Tibial nerve (tissue), 4 donors: Measurements from ENCODE around the gene AHCYL2. TPM values are rescaled to one million over a fixed set of nuclear protein-coding genes. Genes with fewer than 3 reads are reported as not detected.
"Not testable (repeated sequence)": the region's sequence is repeated elsewhere in the genome, so short reads cannot be mapped to it uniquely, and the experiment has no call there.

Experiments
- DNase-seq, 2 donors: peaks; one replicate each; pipeline ENCODE4 v3.0.0-alpha.2; 2019; ENCODE audit warnings: low spot score in 2 of 2
- H3K27ac ChIP-seq, 4 donors: fragments of 200-600 bp; sonication (generic) in 3 of 4; one replicate each; pipeline ENCODE4 v1.5.1; 2017 to 2019; ENCODE audit warnings: mild to moderate bottlenecking in 1 of 4
- H3K27me3 ChIP-seq, 2 donors: fragments of 200-600 bp; sonication (generic) in 1 of 2; one replicate each; pipeline versions ENCODE4 v1.5.1 to v1.6.0; 2017 to 2019
- H3K36me3 ChIP-seq, 3 donors: fragments of 200-600 bp; sonication (generic); one replicate each; pipeline ENCODE4 v1.5.1; 2018 to 2019
- H3K4me1 ChIP-seq, 4 donors: fragments of 200-600 bp; sonication (generic) in 3 of 4; one replicate each; pipeline ENCODE4 v1.5.1; 2017 to 2019
- H3K4me3 ChIP-seq, 4 donors: fragments of 200-600 bp; sonication (generic) in 3 of 4; one replicate each; pipeline ENCODE4 v1.5.1; 2017 to 2019; ENCODE audit warnings: mild to moderate bottlenecking in 1 of 4, moderate library complexity in 1 of 4
- H3K9me3 ChIP-seq, 4 donors: fragments of 200-600 bp; sonication (generic) in 3 of 4; one replicate each; pipeline ENCODE4 v1.5.1; 2017 to 2019
- EP300 ChIP-seq, 2 donors: sonication (generic); formaldehyde crosslinking; IDR thresholded peaks; one replicate each; pipeline ENCODE4 v1.6.1; 2017; ENCODE audit warnings: antibody characterized with exemption in 2 of 2, mild to moderate bottlenecking in 1 of 2
- POLR2A ChIP-seq, 2 donors: fragments of 450-650 bp; IDR thresholded peaks; one replicate each; pipeline ENCODE4 v1.6.1; 2017; ENCODE audit warnings: antibody characterized with exemption in 2 of 2, mild to moderate bottlenecking in 2 of 2, moderate library complexity in 2 of 2
- WGBS, 2 donors: methylation state at CpG; one replicate each; pipeline ENCODE4 v1.1.5; 2018; 5-methylcytosine and 5-hydroxymethylcytosine counted together
- total RNA-seq, 4 donors: library from RNA; depleted of rRNA; stranded (reverse); fragments of >200 nt; gene quantifications; one replicate each; pipeline ENCODE4 v1.1.0, GENCODE V29; 2016
- TF ChIP-seq, protein P1 (sequence below), 5 experiments: fragments of 200-600 bp in 3 of 5; fragments of 450-650 bp in 2 of 5; sonication (generic) in 3 of 5; IDR thresholded peaks; one replicate each; pipeline ENCODE4 v1.5.1; 2016 to 2019; ENCODE audit warnings: antibody characterized with exemption in 5 of 5, mild to moderate bottlenecking in 3 of 5, moderate library complexity in 2 of 5

AHCYL2 gene
- total RNA-seq, 4 donors from 2014 or later, result 21.6 to 42.9 (median 30.9) TPM

DNA sequence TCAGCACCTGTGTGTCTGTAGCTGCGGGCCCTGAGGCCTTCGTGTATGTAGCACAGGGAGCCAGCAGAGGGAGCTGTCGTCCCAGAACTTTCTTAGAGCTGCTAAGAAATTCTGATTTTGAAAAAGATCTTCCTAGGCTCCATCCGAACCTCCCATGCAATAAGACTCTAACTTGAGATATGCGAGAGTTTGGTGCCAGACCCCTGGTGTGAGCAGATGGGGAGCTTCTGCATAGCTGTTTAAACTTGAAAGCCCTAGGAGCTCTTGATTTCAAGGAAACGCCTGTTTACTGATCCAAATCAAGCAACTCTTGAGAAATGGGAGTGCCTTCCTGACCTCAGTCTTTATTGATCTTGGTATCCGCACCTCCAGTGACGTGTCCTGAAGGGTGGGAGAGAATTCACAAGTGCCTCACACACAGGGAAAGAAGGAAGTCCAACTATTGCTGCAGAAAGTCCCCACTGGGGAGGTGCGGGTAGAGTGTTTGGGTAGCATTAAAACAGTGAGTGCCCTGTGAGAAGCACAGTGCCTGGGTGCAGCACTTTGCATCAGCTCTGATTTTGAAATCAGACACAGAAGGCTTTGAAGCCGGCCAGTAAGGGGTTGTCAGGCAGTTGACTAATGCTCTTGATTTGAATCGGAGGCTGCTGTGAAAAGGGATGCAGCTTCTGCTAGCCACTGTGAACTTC lies 143.0 kb downstream of the AHCYL2 start:
- 9 to 12% methylated on average over 8 to 11 of the region's 11 CpGs for WGBS, 2 donors

DNA sequence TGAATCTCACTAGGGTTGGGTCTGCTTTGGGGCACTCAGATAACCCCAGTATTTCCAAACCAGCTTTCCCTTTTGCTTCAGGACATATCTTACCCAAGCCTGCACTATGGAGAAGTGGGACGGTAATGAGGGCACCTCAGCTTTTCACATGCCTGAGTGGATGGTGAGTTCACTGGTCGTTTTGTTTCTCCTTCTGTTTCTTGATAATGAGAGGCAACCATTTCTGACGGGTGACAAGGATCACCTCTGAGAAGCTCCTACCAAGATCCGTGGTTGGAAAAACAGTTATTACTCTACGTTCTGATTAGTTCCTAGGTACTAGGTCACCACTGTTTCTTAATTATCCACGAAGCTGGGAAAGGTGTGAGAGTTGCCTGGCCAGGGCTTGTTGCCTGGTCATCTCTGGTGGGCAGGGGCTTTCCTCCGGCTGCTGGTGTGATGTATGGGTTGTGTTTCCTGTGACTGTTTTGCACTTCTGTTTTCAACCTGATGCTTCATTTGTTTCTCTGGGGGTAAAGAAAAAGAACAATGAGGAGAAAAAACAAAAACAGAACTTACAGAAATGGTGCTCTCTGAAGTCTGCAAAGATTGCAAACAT lies 143.7 kb downstream of the AHCYL2 start:
- Histone ChIP-seq H3K4me3 (peak overlapping the region in 2 of 4 donors; percentile 6 to 27), H3K9me3 (no peaks in the 10 kb centered on the region), H3K27ac (peak overlapping the region in 3 of 4 donors; percentile 26 to 46 (median 43)), H3K4me1 (peaks cover 0 to 22% (median 7%) of the 10 kb centered on the region in 4 donors), H3K36me3 (no peaks in the 10 kb centered on the region), H3K27me3 (no peaks in the 10 kb centered on the region)
- TF ChIP-seq POLR2A (IDR thresholded peaks at IDR 0.05) (no peak), EP300 (IDR thresholded peaks at IDR 0.05) (no peak)
- TF ChIP-seq, protein P1, sequence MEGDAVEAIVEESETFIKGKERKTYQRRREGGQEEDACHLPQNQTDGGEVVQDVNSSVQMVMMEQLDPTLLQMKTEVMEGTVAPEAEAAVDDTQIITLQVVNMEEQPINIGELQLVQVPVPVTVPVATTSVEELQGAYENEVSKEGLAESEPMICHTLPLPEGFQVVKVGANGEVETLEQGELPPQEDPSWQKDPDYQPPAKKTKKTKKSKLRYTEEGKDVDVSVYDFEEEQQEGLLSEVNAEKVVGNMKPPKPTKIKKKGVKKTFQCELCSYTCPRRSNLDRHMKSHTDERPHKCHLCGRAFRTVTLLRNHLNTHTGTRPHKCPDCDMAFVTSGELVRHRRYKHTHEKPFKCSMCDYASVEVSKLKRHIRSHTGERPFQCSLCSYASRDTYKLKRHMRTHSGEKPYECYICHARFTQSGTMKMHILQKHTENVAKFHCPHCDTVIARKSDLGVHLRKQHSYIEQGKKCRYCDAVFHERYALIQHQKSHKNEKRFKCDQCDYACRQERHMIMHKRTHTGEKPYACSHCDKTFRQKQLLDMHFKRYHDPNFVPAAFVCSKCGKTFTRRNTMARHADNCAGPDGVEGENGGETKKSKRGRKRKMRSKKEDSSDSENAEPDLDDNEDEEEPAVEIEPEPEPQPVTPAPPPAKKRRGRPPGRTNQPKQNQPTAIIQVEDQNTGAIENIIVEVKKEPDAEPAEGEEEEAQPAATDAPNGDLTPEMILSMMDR (IDR thresholded peaks at IDR 0.05), result no peak
- 39 to 47% methylated on average over 7 of the region's 7 CpGs for WGBS, 2 donors
- no peak for DNase-seq

More for the DNA sequence above, 143.0 kb downstream of the AHCYL2 start:
- H3K4me1 ChIP-seq, result peaks cover 0 to 22% (median 7%) of the 10 kb centered on the region in 4 donors
- H3K4me3 ChIP-seq, result peak overlapping the region in 1 of 4 donors; percentile 27
- DNase-seq, result peak; percentile 56 to 81
- no peaks in the 10 kb centered on the region for H3K27me3 ChIP-seq
- H3K27ac ChIP-seq, result peak overlapping the region in 3 of 4 donors; percentile 26 to 46 (median 43)
- H3K9me3 ChIP-seq, result no peaks in the 10 kb centered on the region
- H3K36me3 ChIP-seq, result no peaks in the 10 kb centered on the region
- TF ChIP-seq, protein P1 (IDR thresholded peaks at IDR 0.05), result peak; percentile 72 to 84 (median 82)
- TF ChIP-seq EP300 (IDR thresholded peaks at IDR 0.05) (peak in 1 of 2 donors; percentile 18), POLR2A (IDR thresholded peaks at IDR 0.05) (no peak)

DNA sequence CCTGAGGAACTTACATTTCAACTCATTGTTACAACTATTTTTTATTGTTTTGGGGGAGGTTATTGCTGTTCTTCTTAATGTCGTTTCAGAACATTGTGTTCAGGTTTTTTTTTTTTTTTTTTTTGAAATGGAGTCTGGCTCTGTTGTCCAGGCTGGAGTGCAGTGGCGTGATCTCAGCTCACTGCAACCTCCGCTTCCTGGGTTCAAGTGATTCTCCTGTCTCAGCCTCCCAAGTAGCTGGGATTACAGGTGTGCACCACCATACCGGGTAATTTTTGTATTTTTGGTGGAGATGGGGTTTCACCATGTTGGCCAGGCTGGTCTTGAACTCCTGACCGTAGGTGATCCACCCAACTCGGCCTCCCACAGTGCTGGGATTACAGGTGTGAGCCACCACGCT lies 144.6 kb downstream of the AHCYL2 start:
- not testable (repeated sequence) for H3K27me3 ChIP-seq, DNase-seq, H3K36me3 ChIP-seq, H3K4me3 ChIP-seq, H3K27ac ChIP-seq, H3K9me3 ChIP-seq
- 90 to 95% methylated on average over 7 of the region's 7 CpGs for WGBS, 2 donors
- peaks cover 0 to 22% (median 7%) of the 10 kb centered on the region in 4 donors for H3K4me1 ChIP-seq

DNA sequence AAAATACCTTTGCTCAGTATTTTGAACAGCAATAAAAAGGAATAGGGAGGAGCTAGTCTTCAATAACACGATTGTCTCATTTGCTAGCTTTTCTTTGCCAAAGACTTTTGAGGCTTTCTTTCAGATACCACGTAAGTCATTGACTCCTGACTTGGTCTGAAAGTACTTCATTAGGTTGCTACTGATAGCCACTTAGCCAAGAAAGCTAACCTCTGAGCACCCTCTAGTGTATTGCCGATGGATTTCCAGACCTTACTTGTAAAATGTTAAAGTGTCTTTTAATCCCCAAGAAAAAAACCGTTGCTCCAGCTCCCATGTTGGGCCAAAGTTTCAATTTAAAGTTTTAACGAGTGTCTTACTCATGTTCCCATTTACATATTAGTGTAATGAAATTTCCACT lies 146.0 kb downstream of the AHCYL2 start:
- no peaks in the 10 kb centered on the region for H3K36me3 ChIP-seq
- 47 to 48% methylated on average over 5 of the region's 5 CpGs for WGBS, 2 donors
- H3K27me3 ChIP-seq, result no peaks in the 10 kb centered on the region
- H3K27ac ChIP-seq, result no peak overlapping the region
- TF ChIP-seq POLR2A (IDR thresholded peaks at IDR 0.05), result no peak
- TF ChIP-seq EP300 (IDR thresholded peaks at IDR 0.05), result no peak
- TF ChIP-seq, protein P1 (IDR thresholded peaks at IDR 0.05), result no peak
- H3K4me1 ChIP-seq, result peaks cover 0 to 32% (median 7%) of the 10 kb centered on the region in 4 donors
- H3K4me3 ChIP-seq, result no peak overlapping the region
- no peak for DNase-seq
- H3K9me3 ChIP-seq, result no peaks in the 10 kb centered on the region

DNA sequence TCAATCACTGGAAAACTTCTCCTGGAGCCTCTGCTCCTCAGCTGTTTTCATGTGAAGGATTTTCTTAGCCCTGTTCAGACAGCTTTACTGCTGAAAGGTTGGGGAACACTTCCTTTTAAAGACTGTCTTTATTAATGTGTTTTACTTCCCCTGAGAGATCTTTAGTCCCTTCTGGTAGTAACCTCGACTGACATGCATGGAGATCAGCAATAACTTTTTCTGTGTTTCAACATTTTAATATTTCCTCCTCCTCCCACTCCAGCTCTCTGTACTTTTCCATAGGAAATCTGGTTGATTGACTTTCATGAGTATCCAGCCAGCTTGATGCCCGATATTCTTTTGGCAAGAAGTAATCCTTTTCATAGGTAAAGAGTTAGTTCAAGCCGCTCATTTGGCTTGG lies 146.7 kb downstream of the AHCYL2 start:
- Histone ChIP-seq H3K4me3 (no peak overlapping the region), H3K36me3 (no peaks in the 10 kb centered on the region), H3K27ac (no peak overlapping the region), H3K4me1 (peaks cover 0 to 34% (median 7%) of the 10 kb centered on the region in 4 donors), H3K9me3 (no peaks in the 10 kb centered on the region), H3K27me3 (no peaks in the 10 kb centered on the region)
- 80 to 82% methylated on average over 3 of the region's 3 CpGs for WGBS, 2 donors
- DNase-seq, result no peak
- TF ChIP-seq, protein P1 (IDR thresholded peaks at IDR 0.05), result no peak
- TF ChIP-seq EP300 (IDR thresholded peaks at IDR 0.05) (no peak), POLR2A (IDR thresholded peaks at IDR 0.05) (no peak)
